ENCODE data around the gene SCYGR7. TPM values are rescaled to one million over a fixed set of nuclear protein-coding genes. Genes with fewer than 3 reads are reported as not detected.
"Not testable (repeated sequence)": the region's sequence is repeated elsewhere in the genome, so short reads cannot be mapped to it uniquely, and the experiment has no call there.

The SCYGR7 gene
- total and polyA plus RNA-seq, 10 of the 15 experiments (the other 5 are each of a cell fraction or from before 2014, with no cell fraction given), result not detected

GRCh38 chr2:227722821-227723220 lies 5.3 kb upstream of the SCYGR7 start:
- RAD21 ChIA-PET (ENCODE audit: unreplicated experiment); CTCF ChIA-PET; H3K79me2 ChIP-seq (ENCODE audit: control insufficient read depth, insufficient read depth, low read length); H3K4me2 ChIP-seq (ENCODE audit: control insufficient read depth, insufficient read depth); H2AFZ ChIP-seq (ENCODE audit: control insufficient read depth, low read depth, low read length); FAIRE-seq; DNase-seq (ENCODE audit: low read depth, low spot score); in situ Hi-C loops (cut with MboI); POLR2A ChIA-PET; H3K9me3 ChIP-seq (replicated peaks; ENCODE audit: control insufficient read depth, insufficient read depth, low read length); H4K20me1 ChIP-seq (ENCODE audit: control insufficient read depth, insufficient read depth); BruUV-seq (replicated peaks); ATAC-seq; H3K4me3 ChIP-seq; intact Hi-C loops (cut with micrococcal nuclease; ENCODE audit: unreplicated experiment); H3K9ac ChIP-seq (ENCODE audit: control insufficient read depth, insufficient read depth, low read length); H3K36me3 ChIP-seq (ENCODE audit: control insufficient read depth in 2 of 2, insufficient read depth in 2 of 2, low read length in 1 of 2); H3K27me3 ChIP-seq (replicated peaks in 1 of 2; ENCODE audit: control insufficient read depth in 2 of 2, insufficient read depth in 2 of 2, low read length in 1 of 2); H3K4me1 ChIP-seq (ENCODE audit: control insufficient read depth, insufficient read depth, low read length); SMC1A ChIA-PET (ENCODE audit: uncharacterized antibody, unreplicated experiment); H3K27ac ChIP-seq (ENCODE audit: control insufficient read depth, insufficient read depth): not testable (repeated sequence)
- 43% methylated on average over 7 of the region's 7 CpGs for WGBS (ENCODE audit: insufficient coverage, insufficient replicate concordance, low lambda C conversion rate, missing lambda C conversion rate)

GRCh38 chr2:227724394-227725039 lies 3.6 kb upstream of the SCYGR7 start, which contains the start of gene SCYGR6:
TSS of gene SCYGR6 (minus strand) at chr2:227724757. CDS start at chr2:227724757, 0 bp downstream.
- H3K36me3 ChIP-seq (ENCODE audit: control insufficient read depth in 2 of 2, insufficient read depth in 2 of 2, low read length in 1 of 2), result no peaks in the 10 kb centered on the region
- no peaks in the 10 kb centered on the region for H3K9me3 ChIP-seq (replicated peaks; ENCODE audit: control insufficient read depth, insufficient read depth, low read length)
- DNase-seq (ENCODE audit: low read depth, low spot score) (no peak), FAIRE-seq (no peak), ATAC-seq (no peak)
- CTCF ChIA-PET, result no interaction called here
- WGBS (ENCODE audit: insufficient coverage, insufficient replicate concordance, low lambda C conversion rate, missing lambda C conversion rate), result 73% methylated on average over 13 of the region's 15 CpGs
- BruUV-seq (replicated peaks), result no TSS peak
- in situ Hi-C loops (cut with MboI) (no loop called here), intact Hi-C loops (cut with micrococcal nuclease; ENCODE audit: unreplicated experiment) (no loop called here)
- no peaks in the 10 kb centered on the region for H3K79me2 ChIP-seq (ENCODE audit: control insufficient read depth, insufficient read depth, low read length)
- no peaks in the 10 kb centered on the region for H4K20me1 ChIP-seq (ENCODE audit: control insufficient read depth, insufficient read depth)
- RAD21 ChIA-PET (ENCODE audit: unreplicated experiment), result no interaction called here
- no peaks in the 10 kb centered on the region for H3K4me1 ChIP-seq (ENCODE audit: control insufficient read depth, insufficient read depth, low read length)
- no peak within 1 kb of the TSS for H2AFZ ChIP-seq (ENCODE audit: control insufficient read depth, low read depth, low read length)
- H3K27ac ChIP-seq (ENCODE audit: control insufficient read depth, insufficient read depth), result no peak within 1 kb of the TSS
- POLR2A ChIA-PET, result no interaction called here
- H3K9ac ChIP-seq (ENCODE audit: control insufficient read depth, insufficient read depth, low read length), result no peak within 1 kb of the TSS
- H3K4me2 ChIP-seq (ENCODE audit: control insufficient read depth, insufficient read depth), result no peak within 1 kb of the TSS
- H3K27me3 ChIP-seq (replicated peaks in 1 of 2; ENCODE audit: control insufficient read depth in 2 of 2, insufficient read depth in 2 of 2, low read length in 1 of 2), result no peaks in the 10 kb centered on the region
- SMC1A ChIA-PET (ENCODE audit: uncharacterized antibody, unreplicated experiment), result no interaction called here
- H3K4me3 ChIP-seq, result no peak within 1 kb of the TSS
- TF ChIP-seq SMC3 (IDR thresholded peaks at IDR 0.05; ENCODE audit: borderline replicate concordance, low read length) (no peak), ETV6 (conservative IDR thresholded peaks at IDR 0.05 in 1 of 2, IDR thresholded peaks at IDR 0.05 in 1 of 2; ENCODE audit: borderline replicate concordance in 1 of 2, low read depth in 1 of 2) (no peak), RUNX3 (IDR thresholded peaks at IDR 0.05; ENCODE audit: low read length) (no peak), YBX1 (IDR thresholded peaks at IDR 0.05) (no peak), TCF7 (IDR thresholded peaks at IDR 0.05; ENCODE audit: borderline replicate concordance) (no peak), NFYA (IDR thresholded peaks at IDR 0.05; ENCODE audit: borderline replicate concordance, low read depth, low read length) (no peak), BACH1 (IDR thresholded peaks at IDR 0.05; ENCODE audit: borderline replicate concordance) (no peak), NFYB (IDR thresholded peaks at IDR 0.05; ENCODE audit: insufficient read depth, low read depth, low read length) (no peak), REST (IDR thresholded peaks at IDR 0.05; ENCODE audit: low read depth, low read length) (no peak), GATAD2B (conservative IDR thresholded peaks at IDR 0.05; ENCODE audit: low read depth) (no peak), IKZF2 (IDR thresholded peaks at IDR 0.05) (no peak)

All from GM12878 (cell line).